IMR-90 (cell line): Measurements from ENCODE around the gene ARL6IP5. TPM values are rescaled to one million over a fixed set of nuclear protein-coding genes. Genes with fewer than 3 reads are reported as not detected.

Source experiments
- ATAC-seq: fragments of 200-7000 bp; cut with Tn5 transposase; 2 replicates; pipeline ENCODE4 v1.9.1; 2020; ENCODE audit warnings: low read depth, mild to moderate bottlenecking, moderate library complexity
- BruUV-seq: library from RNA; stranded (reverse); fragments of 400-500 nt; replicated peaks from 2 replicates; lab custom pipeline; 2021; lab: Mats Ljungman, UMichigan
- CTCF ChIA-PET: fragments of 300-600 bp; formaldehyde crosslinking; extraction: SDS; loops from one replicate; lab custom pipeline; 2021; ENCODE audit warnings: antibody characterized with exemption; lab: Yijun Ruan, JAX
- POLR2A ChIA-PET: fragments of 300-600 bp; sonication (Branson Sonifier 250); formaldehyde crosslinking; loops from one replicate; lab custom pipeline; 2022; ENCODE audit warnings: antibody characterized with exemption; ENCODE audit not compliant: unreplicated experiment; lab: Charles Lee
- DNase-seq: peaks from one replicate; pipeline ENCODE4 v3.0.0; 2013
- H2AFZ ChIP-seq: replicated peaks from 2 replicates; pipeline ENCODE3; 2013; ENCODE audit warnings: low read length, mild to moderate bottlenecking; ENCODE audit not compliant: poor library complexity
- H2AK5ac ChIP-seq: 2 replicates; pipeline ENCODE4 v1.6.1; 2013; ENCODE audit warnings: low read depth, low read length, inconsistent platforms
- H2AK9ac ChIP-seq: replicated peaks from 2 replicates; pipeline ENCODE3; 2013; ENCODE audit warnings: mild to moderate bottlenecking, low read depth, low read length, moderate library complexity; ENCODE audit not compliant: poor library complexity
- H2BK120ac ChIP-seq: 2 replicates; pipeline ENCODE4 v1.6.1; 2013; ENCODE audit warnings: low read depth, low read length, inconsistent platforms
- H2BK15ac ChIP-seq: 3 replicates; pipeline ENCODE4 v1.6.1; 2013; ENCODE audit warnings: low read depth, low read length, inconsistent platforms
- H2BK20ac ChIP-seq: 2 replicates; pipeline ENCODE4 v1.6.1; 2013; ENCODE audit warnings: low read depth, mild to moderate bottlenecking, inconsistent platforms, low read length, moderate library complexity
- H2BK5ac ChIP-seq: 2 replicates; pipeline ENCODE4 v1.6.1; 2013; ENCODE audit warnings: mild to moderate bottlenecking, low read depth, low read length, inconsistent platforms; ENCODE audit not compliant: poor library complexity, severe bottlenecking
- H3K14ac ChIP-seq: replicated peaks from 2 replicates; pipeline ENCODE4 v1.6.1; 2013; ENCODE audit warnings: low read depth, low read length, inconsistent platforms
- H3K18ac ChIP-seq: 2 replicates; pipeline ENCODE4 v1.6.1; 2013; ENCODE audit warnings: low read depth, low read length, control low read depth
- H3K23ac ChIP-seq: 2 replicates; pipeline ENCODE4 v1.6.1; 2013; ENCODE audit warnings: low read depth, low read length, inconsistent platforms
- H3K27ac ChIP-seq: 2 replicates; pipeline ENCODE4 v1.5.1; 2013; ENCODE audit warnings: mild to moderate bottlenecking, control low read depth, low read length; ENCODE audit not compliant: insufficient read depth
- H3K27me3 ChIP-seq: 2 replicates; pipeline ENCODE4 v1.6.1; 2013; ENCODE audit warnings: low read length; ENCODE audit not compliant: control insufficient read depth, insufficient read depth
- H3K36me3 ChIP-seq: 2 replicates; pipeline ENCODE4 v1.6.1; 2013; ENCODE audit warnings: low read length, mixed read lengths; ENCODE audit not compliant: control insufficient read depth, insufficient read depth
- H3K4ac ChIP-seq: 2 replicates; pipeline ENCODE4 v1.6.1; 2013; ENCODE audit warnings: low read depth, low read length, inconsistent platforms
- H3K4me1 ChIP-seq: 2 replicates; pipeline ENCODE4 v1.6.1; 2013; ENCODE audit warnings: low read length, mixed read lengths; ENCODE audit not compliant: control insufficient read depth, insufficient read depth
- H3K4me2 ChIP-seq: 2 replicates; pipeline ENCODE4 v1.6.1; 2013; ENCODE audit warnings: low read depth, mild to moderate bottlenecking, control low read depth, low read length, moderate library complexity
- H3K4me3 ChIP-seq: 2 replicates; pipeline ENCODE4 v1.5.1; 2013; ENCODE audit warnings: low read depth, mild to moderate bottlenecking, control low read depth, low read length, moderate library complexity; ENCODE audit not compliant: insufficient read depth
- H3K56ac ChIP-seq: 2 replicates; pipeline ENCODE4 v1.6.1; 2013; ENCODE audit warnings: low read length, inconsistent platforms; ENCODE audit not compliant: insufficient read depth; ENCODE audit errors: extremely low read depth
- H3K79me1 ChIP-seq, 2 experiments: 2 replicates each; pipeline ENCODE4 v1.6.1; 2013; ENCODE audit warnings: low read length in 2 of 2, inconsistent platforms in 1 of 2, low read depth in 1 of 2
- H3K9ac ChIP-seq: 2 replicates; pipeline ENCODE4 v1.6.1; 2013; ENCODE audit warnings: low read depth, low read length, control low read depth
- H3K9me1 ChIP-seq: 2 replicates; pipeline ENCODE4 v1.6.1; 2013; ENCODE audit warnings: low read length, inconsistent platforms; ENCODE audit not compliant: insufficient read depth
- H3K9me3 ChIP-seq: 2 replicates; pipeline ENCODE4 v1.6.1; 2013; ENCODE audit warnings: low read length; ENCODE audit not compliant: control insufficient read depth, insufficient read depth
- H4K20me1 ChIP-seq: 2 replicates; pipeline ENCODE4 v1.6.1; 2013; ENCODE audit warnings: low read length, inconsistent platforms; ENCODE audit not compliant: insufficient read depth
- H4K5ac ChIP-seq: 2 replicates; pipeline ENCODE4 v1.6.1; 2013; ENCODE audit warnings: mild to moderate bottlenecking, low read depth, low read length, control low read depth
- H4K8ac ChIP-seq, 2 experiments: 2 replicates each; pipeline ENCODE4 v1.6.1; 2013; ENCODE audit warnings: low read depth in 2 of 2, low read length in 2 of 2, control low read depth in 1 of 2, inconsistent platforms in 1 of 2
- H4K91ac ChIP-seq: 2 replicates; pipeline ENCODE4 v1.6.1; 2013; ENCODE audit warnings: low read depth, low read length, inconsistent platforms; ENCODE audit not compliant: insufficient read depth
- CEBPB ChIP-seq: IDR thresholded peaks from 2 replicates; pipeline ENCODE4 v1.6.1; 2012; ENCODE audit warnings: low read depth, low read length, improper control_type of control experiment
- CHD1 ChIP-seq: IDR thresholded peaks from 2 replicates; pipeline ENCODE4 v1.6.1; 2012; ENCODE audit warnings: low read depth, low read length, improper control_type of control experiment
- CTCF ChIP-seq: conservative IDR thresholded peaks from 2 replicates; pipeline ENCODE4 v1.5.1; 2012; ENCODE audit warnings: mild to moderate bottlenecking, low read depth, low read length, improper control_type of control experiment
- NFE2L2 ChIP-seq: fragments of 150-350 bp; IDR thresholded peaks from 2 replicates; pipeline ENCODE4 v1.6.1; 2016; ENCODE audit warnings: low read depth, mild to moderate bottlenecking, low read length
- RCOR1 ChIP-seq: IDR thresholded peaks from 2 replicates; pipeline ENCODE4 v1.6.1; 2012; ENCODE audit warnings: mild to moderate bottlenecking, low read length, improper control_type of control experiment; ENCODE audit not compliant: insufficient replicate concordance
- RFX5 ChIP-seq: IDR thresholded peaks from 2 replicates; pipeline ENCODE4 v1.8.0; 2012; ENCODE audit warnings: low read depth, mild to moderate bottlenecking, low read length, moderate library complexity
- WGBS, 2 experiments: methylation state at CpG; one replicate each; pipeline versions ENCODE4 v1.1.5 to v1.1.7; 2013; ENCODE audit warnings: missing lambda C conversion rate in 2 of 2; ENCODE audit not compliant: insufficient read length in 1 of 2; ENCODE audit errors: extremely low coverage in 2 of 2; 5-methylcytosine and 5-hydroxymethylcytosine counted together
- dilution Hi-C: fragments of 300-500 bp; cut with HindIII; formaldehyde crosslinking; loops from one replicate; pipeline ENCODE4 v1.14.3; 2018; ENCODE audit warnings: low sequenced_read_pairs; ENCODE audit not compliant: unreplicated experiment
- in situ Hi-C: fragments of 300-500 bp; cut with MboI; formaldehyde crosslinking; loops from 3 replicates; pipeline ENCODE4 v1.14.3; 2019; ENCODE audit warnings: low sequenced_read_pairs, inconsistent platforms, mixed read lengths
- intact Hi-C: fragments of 100-400 bp; cut with micrococcal nuclease; formaldehyde crosslinking; loops from 2 replicates; pipeline ENCODE4 v1.10.0; 2022
- polyA plus RNA-seq, 3 experiments: library from polyadenylated mRNA; depleted of rRNA; stranded (reverse); fragments of >200 nt; gene quantifications; 2 replicates each; pipeline ENCODE4 v1.2.3, GENCODE V29; 2012; ENCODE audit warnings: low replicate concordance in 1 of 3
- total RNA-seq: library from RNA; depleted of rRNA; stranded (reverse); fragments of >200 nt; gene quantifications from 2 replicates; pipeline ENCODE4 v1.2.3, GENCODE V29; 2012

Gene ARL6IP5
- total and polyA plus RNA-seq, 2 of the 4 experiments (the other 2 are of a cell fraction), result 76.4 to 98.8 TPM

GRCh38 chr3:69085168-69085832 lies 563 bp downstream of the ARL6IP5 start (continued):
- TF ChIP-seq NFE2L2 (no peak), CEBPB (no peak)

- dilution Hi-C loops (no loop called here), intact Hi-C loops (loop anchor here (10.0 kb wide), 2 partner anchors 779 to 859 kb away; no protein-coding TSS in a partner anchor), in situ Hi-C loops (no loop called here)
- H3K23ac ChIP-seq, result peak overlapping the region; percentile 83
- TF ChIP-seq RFX5 (no peak), CTCF (no peak), CHD1 (0 out of 2 replicates have a peak, but pooled peaks have one; percentile 73), CEBPB (0 out of 2 replicates have a peak, but pooled peaks have one; percentile 4), RCOR1 (peak; percentile 14), NFE2L2 (no peak)
- 0% methylated on average over 1 of the region's 8 CpGs; no CpG with 5 or more reads in 1 of the 2 experiments for WGBS, 2 experiments
- H2BK120ac ChIP-seq, result peak overlapping the region; percentile 90
- DNase-seq, result peak; percentile 92
- H4K91ac ChIP-seq, result peak overlapping the region; percentile 89
- no TSS peak for BruUV-seq
- peaks cover 8 to 52% of the 10 kb centered on the region in 2 experiments; a peak in 3 of 4 replicates for H3K79me1 ChIP-seq
- peaks cover 3% of the 10 kb centered on the region; the same call in 1 of the 2 replicates for H3K36me3 ChIP-seq
- peak overlapping the region; percentile 87 for H3K4me3 ChIP-seq
- peak overlapping the region; percentile 73 for H4K5ac ChIP-seq
- peak overlapping the region; percentile 79 for H3K9ac ChIP-seq
- no peaks in the 10 kb centered on the region for H3K27me3 ChIP-seq
- H3K4ac ChIP-seq, result peak overlapping the region; percentile 97
- H3K14ac ChIP-seq, result peak overlapping the region; percentile 97
- H3K56ac ChIP-seq, result peak overlapping the region; percentile 86
- H3K4me1 ChIP-seq, result peaks cover 14% of the 10 kb centered on the region
- H2AK5ac ChIP-seq, result peak overlapping the region; percentile 87
- CTCF ChIA-PET, result interaction anchor here (0.7 to 1.4 kb wide), 4 partner anchors 35 to 1787 kb away, joined by 3 to 7 read pairs (median 3); no protein-coding TSS in a partner anchor
- peak overlapping the region; percentile 78 for H3K4me2 ChIP-seq
- H4K20me1 ChIP-seq, result peaks cover 23% of the 10 kb centered on the region; the same call in 1 of the 2 replicates
- peak overlapping the region; percentile 87 for H2BK5ac ChIP-seq
- ATAC-seq, result peak; percentile 36
- H3K9me3 ChIP-seq, result no peaks in the 10 kb centered on the region
- peak overlapping the region; percentile 83 for H2AFZ ChIP-seq
- peaks cover 25% of the 10 kb centered on the region for H3K9me1 ChIP-seq
- peak overlapping the region; percentile 80 for H3K18ac ChIP-seq
- H2AK9ac ChIP-seq, result peak overlapping the region; percentile 99
- POLR2A ChIA-PET, result interaction anchor here (0.6 kb wide), 1 partner anchor 474 kb away, joined by 3 read pairs; no protein-coding TSS in a partner anchor
- H4K8ac ChIP-seq, result peak overlapping the region; percentile 67 to 93; a peak in 3 of 4 replicates
- H3K27ac ChIP-seq, result peak overlapping the region; percentile 86
- H2BK15ac ChIP-seq, result peak overlapping the region; percentile 67; the same call in 2 of the 3 replicates
- H2BK20ac ChIP-seq, result peak overlapping the region; percentile 66
These were observed 1.3 kb downstream of the ARL6IP5 start for GRCh38 chr3:69085833-69086722.
